HepG2 (cell line): ENCODE data around the gene ZPR1. TPM values are rescaled to one million over a fixed set of nuclear protein-coding genes. Genes with fewer than 3 reads are reported as not detected.
A peak's percentile ranks its signal among the peaks of the same experiment; 100 is the strongest.

Experiments used
- BATF2 ChIP-seq: sonication (generic); formaldehyde crosslinking; IDR thresholded peaks from 2 replicates; pipeline ENCODE4 v1.8.0; 2022; ENCODE audit warnings: mild to moderate bottlenecking, missing genetic modification reagents, moderate library complexity
- BORCS8-MEF2B ChIP-seq: sonication (generic); formaldehyde crosslinking; IDR thresholded peaks from 2 replicates; pipeline ENCODE4 v1.8.0; 2022; ENCODE audit warnings: mild to moderate bottlenecking, missing genetic modification reagents
- CC2D1A ChIP-seq: sonication (generic); formaldehyde crosslinking; IDR thresholded peaks from 2 replicates; pipeline ENCODE4 v1.8.1; 2023; ENCODE audit warnings: mild to moderate bottlenecking, missing genetic modification reagents
- DMTF1 ChIP-seq: sonication (generic); formaldehyde crosslinking; IDR thresholded peaks from 2 replicates; pipeline ENCODE4 v1.4.0; 2020; ENCODE audit warnings: mild to moderate bottlenecking, missing genetic modification reagents
- HMG20B ChIP-seq: conservative IDR thresholded peaks from 2 replicates; pipeline ENCODE4 v1.6.1; 2016; ENCODE audit warnings: missing genetic modification reagents, missing compliant biosample characterization
- KAT7 ChIP-seq: IDR thresholded peaks from 2 replicates; pipeline ENCODE4 v1.6.1; 2018; ENCODE audit warnings: borderline replicate concordance, missing compliant biosample characterization
- LRRFIP1 ChIP-seq: sonication (generic); formaldehyde crosslinking; conservative IDR thresholded peaks from 2 replicates; pipeline ENCODE4 v1.4.0; 2020; ENCODE audit warnings: missing genetic modification reagents
- NFIB ChIP-seq: sonication (generic); formaldehyde crosslinking; IDR thresholded peaks from 2 replicates; pipeline ENCODE4 v1.9.0; 2021; ENCODE audit warnings: missing genetic modification reagents, mild to moderate bottlenecking, borderline replicate concordance
- PPARG ChIP-seq: conservative IDR thresholded peaks from 2 replicates; pipeline ENCODE4 v1.6.1; 2016; ENCODE audit warnings: missing biosample characterization, missing genetic modification reagents
- RELA ChIP-seq: sonication (generic); formaldehyde crosslinking; IDR thresholded peaks from 2 replicates; pipeline ENCODE4 v1.4.0; 2020; ENCODE audit warnings: missing genetic modification reagents
- RFX5 ChIP-seq: IDR thresholded peaks from 2 replicates; pipeline ENCODE4 v1.6.1; 2011; ENCODE audit warnings: low read depth, low read length, improper control_type of control experiment
- TMF1 ChIP-seq: sonication (generic); formaldehyde crosslinking; IDR thresholded peaks from 2 replicates; pipeline ENCODE4 v1.8.1; 2022; ENCODE audit warnings: low read depth, missing genetic modification reagents
- ZBTB20 ChIP-seq: sonication (generic); formaldehyde crosslinking; IDR thresholded peaks from 2 replicates; pipeline ENCODE4 v1.8.1; 2023; ENCODE audit warnings: missing genetic modification reagents, low read depth, mild to moderate bottlenecking, borderline replicate concordance
- ZHX1 ChIP-seq: sonication (generic); formaldehyde crosslinking; IDR thresholded peaks from 2 replicates; pipeline ENCODE4 v1.8.1; 2022; ENCODE audit warnings: low read depth, mild to moderate bottlenecking, missing genetic modification reagents
- ZNF354B ChIP-seq: sonication (generic); formaldehyde crosslinking; IDR thresholded peaks from 2 replicates; pipeline ENCODE4 v1.8.0; 2022; ENCODE audit warnings: mild to moderate bottlenecking, missing genetic modification reagents
- ZNF430 ChIP-seq: sonication (generic); formaldehyde crosslinking; IDR thresholded peaks from 2 replicates; pipeline ENCODE4 v1.9.0; 2021; ENCODE audit warnings: mild to moderate bottlenecking, missing genetic modification reagents
- ZNF513 ChIP-seq: sonication (generic); formaldehyde crosslinking; conservative IDR thresholded peaks from 2 replicates; pipeline ENCODE4 v1.5.0; 2020; ENCODE audit warnings: missing genetic modification reagents
- ZNF619 ChIP-seq: sonication (generic); formaldehyde crosslinking; IDR thresholded peaks from 2 replicates; pipeline ENCODE4 v1.4.0; 2020; ENCODE audit warnings: mild to moderate bottlenecking, missing genetic modification reagents
- ZNF746 ChIP-seq: sonication (generic); formaldehyde crosslinking; IDR thresholded peaks from 2 replicates; pipeline ENCODE4 v1.8.0; 2022; ENCODE audit warnings: mild to moderate bottlenecking, missing genetic modification reagents
- polyA plus RNA-seq, 8 experiments: library from polyadenylated mRNA; depleted of rRNA in 3 of 8; stranded (reverse) in 7 of 8; unstranded in 1 of 8; fragments of >200 nt; fragmentation: Illumina TruSeq in 4 of 8; extraction: Trizol in 4 of 8; gene quantifications; 2 replicates each; pipeline versions ENCODE4 v1.2.1 to v1.2.3, GENCODE V29; 2011 to 2016; ENCODE audit warnings: low read depth in 4 of 8, missing spikeins in 1 of 8, mixed read lengths in 1 of 8; ENCODE audit not compliant: insufficient read depth in 1 of 8
- total RNA-seq, 5 experiments: library from RNA; depleted of rRNA; stranded (reverse); fragments of >200 nt; fragmentation: Illumina TruSeq; extraction: Trizol; gene quantifications; 2 replicates each; pipeline ENCODE4 v1.2.3, GENCODE V29; 2016; ENCODE audit warnings: low read depth in 1 of 5

ZPR1 gene
- total and polyA plus RNA-seq, 2 of the 13 experiments (the other 11 are each of a cell fraction or from before 2014, with no cell fraction given) = 40.0 to 79.3 TPM

- TF ChIP-seq DMTF1 (CRISPR knock-in tag) (0 out of 2 replicates have a peak, but pooled peaks have one; percentile 30), ZBTB20 (CRISPR knock-in tag) (peak; percentile 85; the same call in 1 of the 2 replicates), RFX5 (no peak), LRRFIP1 (CRISPR knock-in tag) (no peak), ZNF354B (CRISPR knock-in tag) (no peak), RELA (CRISPR knock-in tag) (no peak), ZNF513 (CRISPR knock-in tag) (no peak), ZHX1 (CRISPR knock-in tag) (peak; percentile 73; the same call in 1 of the 2 replicates), NFIB (CRISPR knock-in tag) (no peak), BATF2 (CRISPR knock-in tag) (no peak), HMG20B (peak; percentile 97), TMF1 (peak; percentile 43; the same call in 1 of the 2 replicates), ZNF746 (peak; percentile 96), KAT7 (CRISPR knock-in tag) (peak; percentile 73; the same call in 1 of the 2 replicates), ZNF619 (CRISPR knock-in tag) (0 out of 2 replicates have a peak, but pooled peaks have one; percentile 50), PPARG (peak; percentile 98), ZNF430 (CRISPR knock-in tag) (peak; percentile 89; the same call in 1 of the 2 replicates), BORCS8-MEF2B (peak; percentile 93), CC2D1A (no peak)
These were observed 44.8 kb upstream of the ZPR1 start (continued) for GRCh38 chr11:116832350-116833290.
